ENCODE measurements around the gene TIGD6. TPM values are rescaled to one million over a fixed set of nuclear protein-coding genes. Genes with fewer than 3 reads are reported as not detected.
A peak's percentile ranks its signal among the peaks of the same experiment; 100 is the strongest.

Gene TIGD6
- total and polyA plus RNA-seq, 9 of the 15 experiments (the other 6 are each of a cell fraction or from before 2014, with no cell fraction given) = 1.8 to 6.3 (median 3.9) TPM

GRCh38 chr5:150016537-150016936 lies 16.1 kb upstream of the TIGD6 start:
- 0 out of 3 replicates have a peak, but pooled peaks cover 6% of the 10 kb centered on the region for H3K79me2 ChIP-seq (ENCODE audit: control insufficient read depth, insufficient read depth, low read length)
- ChIA-PET POLR2A (interaction anchor here (1.7 to 1.8 kb wide), 2 partner anchors 13 to 14 kb away, joined by 6 to 8 read pairs; no protein-coding TSS in a partner anchor), CTCF (ENCODE audit: low intra/inter-chr PET ratio) (interaction anchor here (0.6 kb wide), 1 partner anchor 25 kb away, joined by 3 read pairs; no protein-coding TSS in a partner anchor)
- DNase-seq (ENCODE audit: extremely low read depth in 1 of 4, low spot score in 3 of 4) (no peak), ATAC-seq (no peak), FAIRE-seq (no peak)
- no peak overlapping the region for H2AFZ ChIP-seq (ENCODE audit: low read depth, low read length)
- TF ChIP-seq SRSF1 (IDR thresholded peaks at IDR 0.05; ENCODE audit: low read depth, low read length) = no peak
- TF ChIP-seq ZNF224 (CRISPR knock-in tag; IDR thresholded peaks at IDR 0.05) = no peak
- TF ChIP-seq SMARCA5 (IDR thresholded peaks at IDR 0.05) = 0 out of 2 replicates have a peak, but pooled peaks have one; percentile 17
- TF ChIP-seq LEF1 (IDR thresholded peaks at IDR 0.05) = no peak
- no peak for TF ChIP-seq ELK3 (CRISPR knock-in tag; IDR thresholded peaks at IDR 0.05)
- TF ChIP-seq ZHX1 (conservative IDR thresholded peaks at IDR 0.05; ENCODE audit: low read length) = no peak
- TF ChIP-seq ZNF354B (CRISPR knock-in tag; IDR thresholded peaks at IDR 0.05) = 0 out of 2 replicates have a peak, but pooled peaks have one; percentile 66
- peak; percentile 95 for TF ChIP-seq ZNF507 (tag; conservative IDR thresholded peaks at IDR 0.05)
- no TSS peak for BruUV-seq (replicated peaks)
- no peak overlapping the region for H3K9ac ChIP-seq (ENCODE audit: insufficient read depth in 1 of 2, low read depth in 2 of 2, low read length in 2 of 2)
- H4K20me1 ChIP-seq (replicated peaks; ENCODE audit: control insufficient read depth, insufficient read depth, low read length) = no peaks in the 10 kb centered on the region
- no peaks in the 10 kb centered on the region for H3K27me3 ChIP-seq (ENCODE audit: control insufficient read depth in 2 of 2, insufficient read depth in 2 of 2, low read length in 2 of 2)
- H3K4me3 ChIP-seq = no peak overlapping the region
- peaks cover 99% of the 10 kb centered on the region for H3K36me3 ChIP-seq (ENCODE audit: control insufficient read depth, insufficient read depth, low read length)
- no peak overlapping the region for H3K4me2 ChIP-seq (ENCODE audit: insufficient read depth, low read length)
- in situ Hi-C loops (cut with MboI) (no loop called here), intact Hi-C loops (cut with micrococcal nuclease) (no loop called here)
- H3K27ac ChIP-seq (ENCODE audit: extremely low read depth, low read depth, low read length) = no peak overlapping the region
- H3K9me3 ChIP-seq (replicated peaks; ENCODE audit: control insufficient read depth, insufficient read depth, low read depth, low read length) = no peaks in the 10 kb centered on the region; the same call in 1 of the 2 replicates
- peaks cover 2 to 9% of the 10 kb centered on the region in 2 experiments; a peak in 2 of 5 replicates for H3K4me1 ChIP-seq (replicated peaks in 1 of 2; ENCODE audit: control insufficient read depth in 2 of 2, insufficient read depth in 2 of 2, low read length in 2 of 2)
- no peaks in the 10 kb centered on the region for H3K9me1 ChIP-seq (ENCODE audit: control insufficient read depth, insufficient read depth, low read length)
